GM06990 (cell line): Measurements from ENCODE around the gene IL17F.

ENCODE experiments used
- DNase-seq: peaks from one replicate; pipeline ENCODE4 v3.0.0-alpha.2; 2011; ENCODE audit not compliant: insufficient read length; ENCODE audit errors: extremely low read depth
- H3K27me3 ChIP-seq: replicated peaks from 2 replicates; pipeline ENCODE4 v1.6.0; 2011; ENCODE audit warnings: low read length; ENCODE audit not compliant: control insufficient read depth, insufficient read depth
- H3K36me3 ChIP-seq: 2 replicates; pipeline ENCODE4 v1.5.1; 2011; ENCODE audit warnings: low read length; ENCODE audit not compliant: control insufficient read depth, insufficient read depth
- H3K4me3 ChIP-seq: replicated peaks from 2 replicates; pipeline ENCODE4 v1.5.1; 2011; ENCODE audit warnings: low read depth, mild to moderate bottlenecking, control low read depth, low read length
- CTCF ChIP-seq: IDR thresholded peaks from 2 replicates; pipeline ENCODE4 v1.5.1; 2011; ENCODE audit warnings: low read length, control low read depth, mild to moderate bottlenecking, inconsistent platforms; ENCODE audit not compliant: insufficient read depth, poor library complexity, severe bottlenecking

IL17F gene

DNA sequence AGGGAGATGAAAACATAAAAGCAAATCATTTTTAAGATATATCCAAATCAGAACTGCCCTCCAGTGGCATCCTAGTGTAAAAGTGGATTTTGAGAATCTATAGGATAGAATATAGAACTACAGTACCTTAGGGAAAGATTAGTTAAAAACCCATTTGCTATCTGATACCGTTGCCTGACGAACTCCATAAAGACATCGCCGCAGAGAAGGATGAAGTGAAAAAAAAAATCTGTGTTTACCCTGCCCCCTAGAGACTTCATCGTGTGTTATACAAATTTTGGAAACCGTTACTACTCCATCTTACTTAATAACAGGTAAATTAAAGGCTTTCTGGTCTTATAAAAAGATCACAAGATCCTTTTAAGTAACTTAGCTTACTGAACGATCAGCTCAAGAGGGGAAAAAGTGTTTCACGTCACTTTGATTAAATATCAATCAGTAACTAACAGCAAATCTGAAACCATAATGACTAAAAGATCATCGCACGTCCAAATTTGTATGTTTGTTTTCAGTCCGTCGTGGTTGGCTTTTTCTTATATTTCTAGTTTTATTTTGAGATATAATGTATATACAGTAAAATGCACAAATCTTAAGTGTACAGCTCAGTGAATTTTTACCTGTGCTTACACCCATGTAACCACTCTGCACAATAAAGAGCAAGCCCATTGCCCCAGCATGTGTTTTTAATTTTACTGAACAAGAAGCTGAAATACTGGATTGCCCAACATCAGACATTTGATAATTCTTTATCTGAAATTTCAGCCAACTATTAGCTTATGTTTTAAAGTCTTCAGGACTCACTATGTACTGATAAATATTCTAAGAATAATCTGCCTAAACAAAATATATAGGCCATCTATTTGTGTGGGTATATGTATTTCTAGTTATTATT, 41.1 kb upstream of the IL17F start:
- H3K27me3 ChIP-seq = no peaks in the 10 kb centered on the region
- DNase-seq = peak; percentile 34
- TF ChIP-seq CTCF = no peak
- peak overlapping the region; percentile 60 for H3K4me3 ChIP-seq
- 0 out of 2 replicates have a peak, but pooled peaks cover 1% of the 10 kb centered on the region for H3K36me3 ChIP-seq

DNA sequence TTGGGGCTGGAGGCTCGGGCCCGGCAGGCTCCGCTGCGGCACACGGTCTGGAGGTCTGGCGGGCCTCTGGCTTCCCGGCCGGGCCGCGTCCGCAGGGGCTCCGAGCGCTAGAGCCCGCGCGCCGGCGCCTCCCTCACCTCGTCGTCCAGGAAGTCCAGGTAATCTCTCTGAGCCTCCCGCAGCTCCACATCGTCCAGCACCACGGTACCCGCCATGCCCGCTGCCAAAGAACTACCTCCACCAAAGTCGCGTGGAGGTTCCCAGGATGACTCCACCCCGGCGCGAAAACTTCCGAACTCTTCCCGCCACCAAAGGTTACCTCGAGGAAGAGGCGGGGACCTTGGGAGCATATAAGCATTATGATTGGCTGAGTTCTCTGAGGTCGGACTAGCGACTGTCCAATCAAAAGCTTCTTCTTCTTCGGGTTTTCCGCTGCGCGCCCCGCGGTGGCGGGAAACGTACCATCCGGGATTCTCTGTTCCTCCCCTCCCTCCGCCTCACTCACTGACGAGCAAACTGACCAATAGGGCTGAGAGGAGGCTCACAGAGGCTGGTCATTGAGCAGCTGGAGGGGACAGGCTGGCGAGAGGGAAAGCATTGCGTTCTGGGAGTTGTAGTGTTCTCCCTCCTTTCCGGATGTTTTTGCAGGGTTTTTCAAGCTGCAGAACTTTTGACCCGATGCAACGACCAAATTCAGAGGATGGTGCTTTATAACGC, 40.3 kb upstream of the IL17F start, which contains the start of gene MCM3:
TSS of gene MCM3 (minus strand) at position 283 of the 717 bp plus-strand sequence. CDS start at position 215, 68 bp downstream.
- peak; percentile 99 for DNase-seq
- peaks cover 1% of the 10 kb centered on the region; the same call in 1 of the 2 replicates for H3K36me3 ChIP-seq
- no peaks in the 10 kb centered on the region for H3K27me3 ChIP-seq
- H3K4me3 ChIP-seq = peak within 1 kb of the TSS; percentile 73
- no peak for TF ChIP-seq CTCF

- Histone ChIP-seq H3K4me3 (peak overlapping the region; percentile 73), H3K36me3 (peaks cover 5% of the 10 kb centered on the region), H3K27me3 (no peaks in the 10 kb centered on the region)
- DNase-seq = no peak
- TF ChIP-seq CTCF = no peak
These were observed 39.8 kb upstream of the IL17F start for GRCh38 chr6:52284131-52284459.

GRCh38 chr6:52283111-52283510, 38.8 kb upstream of the IL17F start:
- Histone ChIP-seq H3K36me3 (peaks cover 8% of the 10 kb centered on the region), H3K4me3 (peak overlapping the region; percentile 73), H3K27me3 (no peaks in the 10 kb centered on the region)
- no peak for TF ChIP-seq CTCF
- no peak for DNase-seq

DNA sequence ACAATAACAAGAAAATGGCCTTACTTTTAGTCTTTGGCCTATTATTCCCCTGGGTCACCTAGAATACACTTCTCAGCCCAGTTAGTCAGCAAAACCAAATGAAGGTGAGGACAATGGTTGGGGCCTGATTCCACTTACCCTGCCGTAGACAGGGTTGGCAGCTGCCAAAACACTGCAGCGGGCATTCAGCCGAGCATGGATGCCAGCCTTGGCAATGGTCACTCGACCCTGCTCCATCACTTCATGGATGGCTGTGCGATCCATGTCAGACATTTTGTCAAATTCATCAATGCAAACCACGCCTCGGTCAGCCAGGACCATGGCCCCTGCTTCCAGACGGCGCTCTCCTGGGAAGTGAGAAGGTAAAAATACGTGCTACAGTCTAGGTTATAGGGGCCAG, 31.8 kb upstream of the IL17F start:
- Histone ChIP-seq H3K4me3 (no peak overlapping the region), H3K36me3 (peaks cover 28% of the 10 kb centered on the region), H3K27me3 (no peaks in the 10 kb centered on the region)
- no peak for DNase-seq
- no peak for TF ChIP-seq CTCF
